Glutamatergic neuron (in vitro differentiated cells): ENCODE measurements around the gene VANGL2. TPM values are rescaled to one million over a fixed set of nuclear protein-coding genes. Genes with fewer than 3 reads are reported as not detected.
A peak's percentile ranks its signal among the peaks of the same experiment; 100 is the strongest.

Source experiments
- DNase-seq: peaks from one replicate; pipeline ENCODE4 v3.0.0; 2022
- H3K27ac Mint-ChIP-seq: one replicate; pipeline ENCODE4 v1.8.0; 2020; ENCODE audit warnings: mild to moderate bottlenecking, mixed read lengths, inconsistent platforms; ENCODE audit not compliant: unreplicated experiment
- H3K27me3 Mint-ChIP-seq: one replicate; pipeline ENCODE4 v1.8.0; 2020; ENCODE audit warnings: mild to moderate bottlenecking, moderate library complexity, mixed read lengths, inconsistent platforms; ENCODE audit not compliant: unreplicated experiment
- H3K36me3 Mint-ChIP-seq: one replicate; pipeline ENCODE4 v1.8.0; 2020; ENCODE audit warnings: mild to moderate bottlenecking, mixed read lengths, inconsistent platforms; ENCODE audit not compliant: unreplicated experiment
- H3K4me1 Mint-ChIP-seq: one replicate; pipeline ENCODE4 v1.8.0; 2020; ENCODE audit warnings: mild to moderate bottlenecking, low read depth, mixed read lengths, inconsistent platforms; ENCODE audit not compliant: unreplicated experiment
- H3K4me3 Mint-ChIP-seq: one replicate; pipeline ENCODE4 v1.8.0; 2020; ENCODE audit warnings: mild to moderate bottlenecking, mixed read lengths, inconsistent platforms; ENCODE audit not compliant: unreplicated experiment
- H3K9me3 Mint-ChIP-seq: one replicate; pipeline ENCODE4 v1.8.0; 2020; ENCODE audit warnings: mild to moderate bottlenecking, moderate library complexity, mixed read lengths, inconsistent platforms; ENCODE audit not compliant: unreplicated experiment
- CTCF ChIP-seq: fragments of 200-600 bp; sonication (generic); IDR thresholded peaks from one replicate; pipeline ENCODE4 v1.5.0; 2021; ENCODE audit not compliant: partially characterized antibody, unreplicated experiment
- total RNA-seq: library from RNA; stranded (reverse); fragmentation: NEBNext Ultra II Directional; extraction: Animal tissue kit (Norgen Biotek cat#: 25700); gene quantifications from one replicate; pipeline ENCODE4 v1.2.1, GENCODE V29; 2021; ENCODE audit not compliant: unreplicated experiment

VANGL2 gene
- total RNA-seq, 1 donor from 2014 or later: 79.4 TPM

GRCh38 chr1:160410406-160411005, 10.1 kb downstream of the VANGL2 start:
- H3K4me1 Mint-ChIP-seq: peaks cover 36% of the 10 kb centered on the region
- peaks cover 2% of the 10 kb centered on the region for H3K9me3 Mint-ChIP-seq
- H3K27me3 Mint-ChIP-seq: peaks cover 4% of the 10 kb centered on the region
- no peaks in the 10 kb centered on the region for H3K36me3 Mint-ChIP-seq
- no peak for TF ChIP-seq CTCF
- peak; percentile 61 for DNase-seq
- H3K27ac Mint-ChIP-seq: peak overlapping the region; percentile 60
- H3K4me3 Mint-ChIP-seq: peak overlapping the region; percentile 51

- no peak for TF ChIP-seq CTCF
- H3K9me3 Mint-ChIP-seq: peaks cover 2% of the 10 kb centered on the region
- peak overlapping the region; percentile 67 for H3K4me3 Mint-ChIP-seq
- H3K27me3 Mint-ChIP-seq: peaks cover 4% of the 10 kb centered on the region
- H3K27ac Mint-ChIP-seq: no peak overlapping the region
- no peaks in the 10 kb centered on the region for H3K36me3 Mint-ChIP-seq
- no peak for DNase-seq
- H3K4me1 Mint-ChIP-seq: peaks cover 36% of the 10 kb centered on the region
Observed at GRCh38 chr1:160411271-160412027, 11.1 kb downstream of the VANGL2 start.

GRCh38 chr1:160412028-160412362, 11.6 kb downstream of the VANGL2 start:
- Mint-ChIP-seq H3K4me3 (no peak overlapping the region), H3K27ac (no peak overlapping the region), H3K36me3 (no peaks in the 10 kb centered on the region), H3K4me1 (peaks cover 36% of the 10 kb centered on the region), H3K27me3 (peaks cover 4% of the 10 kb centered on the region), H3K9me3 (peaks cover 2% of the 10 kb centered on the region)
- no peak for DNase-seq
- TF ChIP-seq CTCF: no peak

GRCh38 chr1:160413716-160414115, 13.4 kb downstream of the VANGL2 start:
- Mint-ChIP-seq H3K27me3 (peaks cover 3% of the 10 kb centered on the region), H3K9me3 (peaks cover 2% of the 10 kb centered on the region), H3K4me3 (peak overlapping the region; percentile 60), H3K4me1 (peaks cover 42% of the 10 kb centered on the region), H3K27ac (peak overlapping the region; percentile 70), H3K36me3 (no peaks in the 10 kb centered on the region)
- DNase-seq: no peak
- no peak for TF ChIP-seq CTCF

GRCh38 chr1:160414881-160415280, 14.5 kb downstream of the VANGL2 start:
- no peak for TF ChIP-seq CTCF
- peaks cover 2% of the 10 kb centered on the region for H3K9me3 Mint-ChIP-seq
- H3K4me1 Mint-ChIP-seq: peaks cover 41% of the 10 kb centered on the region
- peaks cover 5% of the 10 kb centered on the region for H3K27me3 Mint-ChIP-seq
- no peak overlapping the region for H3K4me3 Mint-ChIP-seq
- H3K27ac Mint-ChIP-seq: no peak overlapping the region
- no peak for DNase-seq
- peaks cover 6% of the 10 kb centered on the region for H3K36me3 Mint-ChIP-seq
